K562 (cell line): Measurements from ENCODE around the gene CST7.

Source experiments
- CC2D1A ChIP-seq: fragments of 450-650 bp; IDR thresholded peaks from 2 replicates; pipeline ENCODE4 v1.6.1; 2017; ENCODE audit warnings: mild to moderate bottlenecking
- MAZ ChIP-seq, 2 experiments: fragments of 450-650 bp in 1 of 2; sonication (generic) in 1 of 2; formaldehyde crosslinking; IDR thresholded peaks in 1 of 2; conservative IDR thresholded peaks in 1 of 2; 2 replicates each; pipeline versions ENCODE4 v1.4.0 to v1.5.0; 2020; ENCODE audit warnings: mild to moderate bottlenecking in 1 of 2, missing genetic modification reagents in 1 of 2
- MED1 ChIP-seq: sonication (generic); formaldehyde crosslinking; IDR thresholded peaks from 2 replicates; pipeline ENCODE4 v1.8.1; 2023; ENCODE audit warnings: missing genetic modification reagents, borderline replicate concordance
- USF2 ChIP-seq: sonication (generic); formaldehyde crosslinking; IDR thresholded peaks from 2 replicates; pipeline ENCODE4 v1.5.0; 2020; ENCODE audit warnings: missing genetic modification reagents

- TF ChIP-seq CC2D1A (no peak), USF2 (CRISPR knock-in tag) (no peak), MED1 (CRISPR knock-in tag) (no peak), MAZ (CRISPR knock-in tag; conservative IDR thresholded peaks at IDR 0.05 in 1 of 2, IDR thresholded peaks at IDR 0.05 in 1 of 2) (no peak)
These were observed 13.1 kb upstream of the CST7 start for GRCh38 chr20:24935766-24936525.
